Endothelial cell of umbilical vein (primary cell): ENCODE measurements around the gene RET. TPM values are rescaled to one million over a fixed set of nuclear protein-coding genes. Genes with fewer than 3 reads are reported as not detected.

ENCODE experiments used
- BruUV-seq: library from RNA; stranded (reverse); fragments of 400-500 nt; replicated peaks from 2 replicates; lab custom pipeline; 2021; lab: Mats Ljungman, UMichigan
- CTCF ChIA-PET: fragments of 300-600, 350-600 bp; sonication (Branson Sonifier 250); formaldehyde crosslinking; loops from one replicate; lab custom pipeline; 2021; ENCODE audit warnings: antibody characterized with exemption, inconsistent platforms; lab: Charles Lee
- POLR2A ChIA-PET: fragments of 300-600, 350-600 bp; sonication (Branson Sonifier 250); formaldehyde crosslinking; loops from one replicate; lab custom pipeline; 2021; ENCODE audit warnings: antibody characterized with exemption, inconsistent platforms; lab: Charles Lee
- DNase-seq: peaks from one replicate; pipeline ENCODE4 v3.0.0-alpha.2; 2011; ENCODE audit warnings: low read depth, low spot score
- FAIRE-seq: peaks from 2 replicates; lab custom pipeline; 2011; peaks lifted over from hg19 to GRCh38; lab: Jason Lieb, UNC
- H2AFZ ChIP-seq: 2 replicates; pipeline ENCODE4 v1.6.0; 2012; ENCODE audit warnings: low read depth, low read length, control low read depth, inconsistent platforms
- H3K27ac ChIP-seq: 2 replicates; pipeline ENCODE4 v1.5.1; 2011; ENCODE audit warnings: low read depth, mild to moderate bottlenecking, control low read depth, low read length, moderate library complexity; ENCODE audit not compliant: insufficient read depth
- H3K27me3 ChIP-seq, 2 experiments: 2 replicates each; pipeline versions ENCODE4 v1.6.0 to v1.6.1; 2011; ENCODE audit warnings: low read length in 2 of 2, mixed read lengths in 1 of 2; ENCODE audit not compliant: control insufficient read depth in 2 of 2, insufficient read depth in 2 of 2
- H3K36me3 ChIP-seq, 2 experiments: 2 replicates in 1 of 2; 3 replicates in 1 of 2; pipeline ENCODE4 v1.5.1; 2011; ENCODE audit warnings: low read length in 2 of 2, mild to moderate bottlenecking in 1 of 2, moderate library complexity in 1 of 2; ENCODE audit not compliant: control insufficient read depth in 2 of 2, insufficient read depth in 2 of 2; ENCODE audit errors: extremely low read depth in 1 of 2
- H3K4me1 ChIP-seq: 3 replicates; pipeline ENCODE4 v1.5.1; 2011; ENCODE audit warnings: mild to moderate bottlenecking, low read length; ENCODE audit not compliant: control insufficient read depth, insufficient read depth; ENCODE audit errors: extremely low read depth
- H3K4me2 ChIP-seq: 2 replicates; pipeline ENCODE4 v1.6.1; 2011; ENCODE audit warnings: low read length, control low read depth, mixed read lengths; ENCODE audit not compliant: insufficient read depth
- H3K4me3 ChIP-seq, 3 experiments: fragments of 200-600 bp in 1 of 3; sonication (generic), shearing (Covaris generic) in 1 of 3; replicated peaks in 1 of 3; 2 replicates each; pipeline ENCODE4 v1.5.1; 2011 to 2016; ENCODE audit warnings: control low read depth in 3 of 3, low read length in 3 of 3, mild to moderate bottlenecking in 2 of 3, inconsistent platforms in 1 of 3, low read depth in 1 of 3, moderate library complexity in 1 of 3; ENCODE audit not compliant: insufficient read depth in 1 of 3
- H3K79me2 ChIP-seq: 2 replicates; pipeline ENCODE4 v1.6.0; 2012; ENCODE audit warnings: low read length, inconsistent platforms; ENCODE audit not compliant: control insufficient read depth, insufficient read depth
- H3K9ac ChIP-seq: replicated peaks from 2 replicates; pipeline ENCODE3; 2011; ENCODE audit warnings: low read length, control low read depth; ENCODE audit not compliant: insufficient read depth; ENCODE audit errors: extremely low read depth
- H3K9me1 ChIP-seq: replicated peaks from 3 replicates; pipeline ENCODE4 v1.6.0; 2011; ENCODE audit warnings: mild to moderate bottlenecking, low read length; ENCODE audit not compliant: control insufficient read depth, insufficient read depth; ENCODE audit errors: extremely low read depth
- H3K9me3 ChIP-seq: replicated peaks from 2 replicates; pipeline ENCODE4 v1.5.1; 2012; ENCODE audit warnings: low read length, inconsistent platforms; ENCODE audit not compliant: control insufficient read depth, insufficient read depth
- H4K20me1 ChIP-seq: replicated peaks from 2 replicates; pipeline ENCODE3; 2011; ENCODE audit warnings: mild to moderate bottlenecking, low read length; ENCODE audit not compliant: control insufficient read depth, insufficient read depth; ENCODE audit errors: extremely low read depth
- CTCF ChIP-seq, 2 donors: IDR thresholded peaks; 1 replicate in 1 of 2; 2 replicates in 1 of 2; pipeline ENCODE4 v1.5.1; 2011; ENCODE audit warnings: low read length in 2 of 2, mild to moderate bottlenecking in 2 of 2, moderate library complexity in 2 of 2, control low read depth in 1 of 2, inconsistent platforms in 1 of 2, low read depth in 1 of 2; ENCODE audit not compliant: insufficient read depth in 1 of 2; ENCODE audit errors: extremely low read depth in 1 of 2
- EZH2 ChIP-seq: IDR thresholded peaks from 2 replicates; pipeline ENCODE4 v1.6.1; 2012; ENCODE audit warnings: borderline replicate concordance, low read depth, mild to moderate bottlenecking, moderate library complexity, low read length, inconsistent platforms; ENCODE audit not compliant: severe bottlenecking
- FOS ChIP-seq: IDR thresholded peaks from 2 replicates; pipeline ENCODE4 v1.6.1; 2011; ENCODE audit warnings: mild to moderate bottlenecking, low read length, moderate library complexity, borderline replicate concordance; ENCODE audit not compliant: insufficient read depth
- GATA2 ChIP-seq: IDR thresholded peaks from 2 replicates; pipeline ENCODE4 v1.7.0; 2011; ENCODE audit warnings: low read depth, mild to moderate bottlenecking, moderate library complexity, mixed read lengths, low read length; ENCODE audit not compliant: insufficient read length, insufficient read depth
- JUN ChIP-seq: IDR thresholded peaks from 2 replicates; pipeline ENCODE4 v1.6.1; 2011; ENCODE audit warnings: borderline replicate concordance, low read depth; ENCODE audit not compliant: insufficient read length, insufficient read depth
- MAX ChIP-seq: IDR thresholded peaks from 2 replicates; pipeline ENCODE4 v1.6.1; 2011; ENCODE audit not compliant: insufficient read depth, insufficient read length
- MYC ChIP-seq: IDR thresholded peaks from one replicate; pipeline ENCODE4 v1.6.1; 2011; ENCODE audit warnings: mild to moderate bottlenecking, low read depth, low read length
- POLR2A ChIP-seq: IDR thresholded peaks from 2 replicates; pipeline ENCODE4 v1.6.1; 2012; ENCODE audit warnings: low read depth, mild to moderate bottlenecking, control low read depth, low read length
- POLR2AphosphoS5 ChIP-seq: IDR thresholded peaks from 2 replicates; pipeline ENCODE4 v1.6.1; 2012; ENCODE audit warnings: low read depth, mild to moderate bottlenecking, control low read depth, low read length, moderate library complexity; ENCODE audit not compliant: insufficient read depth
- dilution Hi-C: fragments of 300-500 bp; cut with MboI; formaldehyde crosslinking; loops from one replicate; pipeline ENCODE4 v1.15.0; 2019; ENCODE audit warnings: low sequenced_read_pairs; ENCODE audit not compliant: extremely low pct_ligation_motif_present
- intact Hi-C: fragments of 100-400 bp; cut with micrococcal nuclease; formaldehyde crosslinking; loops from one replicate; pipeline ENCODE4 v1.10.0; 2022
- polyA plus RNA-seq, 4 experiments: library from polyadenylated mRNA; depleted of rRNA in 3 of 4; stranded (reverse) in 3 of 4; unstranded in 1 of 4; fragments of >200 nt; gene quantifications; 2 replicates each; pipeline versions ENCODE4 v1.2.1 to v1.2.3, GENCODE V29; 2011 to 2012; ENCODE audit warnings: missing spikeins in 1 of 4
- total RNA-seq: library from RNA; stranded (reverse); gene quantifications from 2 replicates; pipeline ENCODE4 v1.2.3, GENCODE V29; 2021

The RET gene
- total and polyA plus RNA-seq, 2 donors (not counting 3 experiments of a cell fraction or from before 2014, with no cell fraction given): 0.04 to 0.22 TPM

- no peak for TF ChIP-seq MAX
- no peak for TF ChIP-seq POLR2AphosphoS5
- no peak for TF ChIP-seq MYC
- TF ChIP-seq GATA2: no peak
- no peak for TF ChIP-seq JUN
- no peak for TF ChIP-seq EZH2
- TF ChIP-seq CTCF (IDR thresholded peaks at IDR 0.05; ENCODE audit: extremely low read depth in 1 of 2, insufficient read depth in 1 of 2, low read depth in 1 of 2, low read length in 2 of 2): no peak
- TF ChIP-seq POLR2A: no peak
- TF ChIP-seq FOS: no peak
- no TSS peak for BruUV-seq
- H3K9me1 ChIP-seq: no peaks in the 10 kb centered on the region
- dilution Hi-C loops (no loop called here), intact Hi-C loops (no loop called here)
- H3K79me2 ChIP-seq: no peaks in the 10 kb centered on the region
- no peak for DNase-seq
- FAIRE-seq: no peak
- no peak overlapping the region for H3K27ac ChIP-seq
- no peaks in the 10 kb centered on the region for H4K20me1 ChIP-seq
- no peak overlapping the region for H3K4me2 ChIP-seq
- no peaks in the 10 kb centered on the region for H3K9me3 ChIP-seq
- H3K4me3 ChIP-seq: no peak overlapping the region
- ChIA-PET CTCF (no interaction called here), POLR2A (no interaction called here)
- H3K27me3 ChIP-seq: no peaks in the 10 kb centered on the region
- H3K9ac ChIP-seq: no peak overlapping the region
- no peaks in the 10 kb centered on the region for H3K4me1 ChIP-seq
- H2AFZ ChIP-seq: no peak overlapping the region
- H3K36me3 ChIP-seq: no peaks in the 10 kb centered on the region
Observed at GRCh38 chr10:43044448-43044921, 32.4 kb upstream of the RET start.
